Measurements from ENCODE around the gene HMOX2.

GRCh38 chr16:4520913-4521312, 44.7 kb downstream of the HMOX2 start:
- TF ChIP-seq ZNF274 (IDR thresholded peaks at IDR 0.05; ENCODE audit: low read depth, low read length) (no peak), YY1 (IDR thresholded peaks at IDR 0.05; ENCODE audit: insufficient read depth, insufficient read length) (no peak)

Data from NT2/D1 (cell line).